Measurements from ENCODE around the gene GRAMD4. TPM values are rescaled to one million over a fixed set of nuclear protein-coding genes. Genes with fewer than 3 reads are reported as not detected.
"Not testable (repeated sequence)": the region's sequence is repeated elsewhere in the genome, so short reads cannot be mapped to it uniquely, and the experiment has no call there.

GRAMD4 gene
- total RNA-seq, 1 donor from 2014 or later = 54.1 TPM

- intact Hi-C loops (cut with micrococcal nuclease) = not testable (repeated sequence)
Measured at GRCh38 chr22:46634973-46635685, 14.9 kb downstream of the GRAMD4 start.

GRCh38 chr22:46635756-46636155 lies 15.6 kb downstream of the GRAMD4 start:
- intact Hi-C loops (cut with micrococcal nuclease) = no loop called here

- intact Hi-C loops (cut with micrococcal nuclease) = no loop called here
Measured at GRCh38 chr22:46636221-46637002, 16.2 kb downstream of the GRAMD4 start.

GRCh38 chr22:46637711-46638600 lies 17.8 kb downstream of the GRAMD4 start:
- intact Hi-C loops (cut with micrococcal nuclease) = no loop called here

- intact Hi-C loops (cut with micrococcal nuclease) = no loop called here
Measured at GRCh38 chr22:46638601-46639431, 18.6 kb downstream of the GRAMD4 start.

- intact Hi-C loops (cut with micrococcal nuclease) = no loop called here
Measured at GRCh38 chr22:46639843-46640242, 19.7 kb downstream of the GRAMD4 start.

- intact Hi-C loops (cut with micrococcal nuclease) = no loop called here
Measured at GRCh38 chr22:46640293-46641055, 20.3 kb downstream of the GRAMD4 start.

GRCh38 chr22:46641811-46642266 lies 21.7 kb downstream of the GRAMD4 start:
- intact Hi-C loops (cut with micrococcal nuclease) = no loop called here

- intact Hi-C loops (cut with micrococcal nuclease) = not testable (repeated sequence)
Measured at GRCh38 chr22:46642840-46643480, 22.8 kb downstream of the GRAMD4 start.

GRCh38 chr22:46646531-46647215 lies 26.5 kb downstream of the GRAMD4 start:
- intact Hi-C loops (cut with micrococcal nuclease) = no loop called here

GRCh38 chr22:46648225-46648820 lies 28.1 kb downstream of the GRAMD4 start:
- intact Hi-C loops (cut with micrococcal nuclease) = not testable (repeated sequence)

- intact Hi-C loops (cut with micrococcal nuclease) = no loop called here
Measured at GRCh38 chr22:46649141-46650077, 29.2 kb downstream of the GRAMD4 start.

GRCh38 chr22:46650078-46650810 lies 30.1 kb downstream of the GRAMD4 start:
- intact Hi-C loops (cut with micrococcal nuclease) = no loop called here

- intact Hi-C loops (cut with micrococcal nuclease) = no loop called here
Measured at GRCh38 chr22:46651316-46651715, 31.1 kb downstream of the GRAMD4 start.

GRCh38 chr22:46652081-46652846 lies 32.1 kb downstream of the GRAMD4 start:
- intact Hi-C loops (cut with micrococcal nuclease) = no loop called here

GRCh38 chr22:46652847-46653331 lies 32.7 kb downstream of the GRAMD4 start:
- intact Hi-C loops (cut with micrococcal nuclease) = no loop called here

All from T-helper 2 cell treated with Interferon-gamma antibody and Interleukin-4, amounts not matched to agents 100 ng/mL and 5 ng/mL, for 36 hours (primary cell).